ENCODE measurements around the gene TUFT1.

TUFT1 gene

DNA sequence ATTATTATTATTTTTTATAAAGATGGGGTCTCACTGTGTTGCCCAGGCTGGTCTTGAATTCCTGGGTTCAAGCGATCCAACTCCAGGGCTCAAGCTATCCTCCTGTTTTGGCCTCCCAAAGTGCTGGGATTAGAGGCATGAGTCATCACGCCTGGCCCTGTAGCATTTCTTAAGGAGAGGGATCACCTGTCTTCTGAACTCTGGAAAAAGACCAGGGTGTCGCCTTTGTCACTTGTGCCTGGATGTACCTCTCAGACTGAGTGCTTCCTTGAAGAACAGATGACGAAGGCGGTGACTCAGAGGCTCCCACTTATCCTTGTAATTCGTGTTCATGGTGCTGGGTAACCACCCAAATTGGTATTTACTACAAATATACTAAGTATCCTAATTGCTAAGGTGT lies 31.3 kb upstream of the TUFT1 start:
- TF ChIP-seq, protein P1, sequence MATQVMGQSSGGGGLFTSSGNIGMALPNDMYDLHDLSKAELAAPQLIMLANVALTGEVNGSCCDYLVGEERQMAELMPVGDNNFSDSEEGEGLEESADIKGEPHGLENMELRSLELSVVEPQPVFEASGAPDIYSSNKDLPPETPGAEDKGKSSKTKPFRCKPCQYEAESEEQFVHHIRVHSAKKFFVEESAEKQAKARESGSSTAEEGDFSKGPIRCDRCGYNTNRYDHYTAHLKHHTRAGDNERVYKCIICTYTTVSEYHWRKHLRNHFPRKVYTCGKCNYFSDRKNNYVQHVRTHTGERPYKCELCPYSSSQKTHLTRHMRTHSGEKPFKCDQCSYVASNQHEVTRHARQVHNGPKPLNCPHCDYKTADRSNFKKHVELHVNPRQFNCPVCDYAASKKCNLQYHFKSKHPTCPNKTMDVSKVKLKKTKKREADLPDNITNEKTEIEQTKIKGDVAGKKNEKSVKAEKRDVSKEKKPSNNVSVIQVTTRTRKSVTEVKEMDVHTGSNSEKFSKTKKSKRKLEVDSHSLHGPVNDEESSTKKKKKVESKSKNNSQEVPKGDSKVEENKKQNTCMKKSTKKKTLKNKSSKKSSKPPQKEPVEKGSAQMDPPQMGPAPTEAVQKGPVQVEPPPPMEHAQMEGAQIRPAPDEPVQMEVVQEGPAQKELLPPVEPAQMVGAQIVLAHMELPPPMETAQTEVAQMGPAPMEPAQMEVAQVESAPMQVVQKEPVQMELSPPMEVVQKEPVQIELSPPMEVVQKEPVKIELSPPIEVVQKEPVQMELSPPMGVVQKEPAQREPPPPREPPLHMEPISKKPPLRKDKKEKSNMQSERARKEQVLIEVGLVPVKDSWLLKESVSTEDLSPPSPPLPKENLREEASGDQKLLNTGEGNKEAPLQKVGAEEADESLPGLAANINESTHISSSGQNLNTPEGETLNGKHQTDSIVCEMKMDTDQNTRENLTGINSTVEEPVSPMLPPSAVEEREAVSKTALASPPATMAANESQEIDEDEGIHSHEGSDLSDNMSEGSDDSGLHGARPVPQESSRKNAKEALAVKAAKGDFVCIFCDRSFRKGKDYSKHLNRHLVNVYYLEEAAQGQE (IDR thresholded peaks at IDR 0.05; ENCODE audit: insufficient read depth in 1 of 2, low read depth in 2 of 2, low read length in 2 of 2), result no peak
- no peak for TF ChIP-seq POLR2AphosphoS5 (IDR thresholded peaks at IDR 0.05; ENCODE audit: low read depth, low read length)
- no peak for TF ChIP-seq TAF1 (IDR thresholded peaks at IDR 0.05; ENCODE audit: borderline replicate concordance, insufficient read depth, low read length)
- TF ChIP-seq SIN3A (IDR thresholded peaks at IDR 0.05; ENCODE audit: borderline replicate concordance, insufficient read depth, low read length), result no peak
- no peak for TF ChIP-seq FOXP2 (optimal IDR thresholded peaks at IDR 0.05; ENCODE audit: borderline replicate concordance, extremely low read depth, extremely low read length, insufficient read depth)

DNA sequence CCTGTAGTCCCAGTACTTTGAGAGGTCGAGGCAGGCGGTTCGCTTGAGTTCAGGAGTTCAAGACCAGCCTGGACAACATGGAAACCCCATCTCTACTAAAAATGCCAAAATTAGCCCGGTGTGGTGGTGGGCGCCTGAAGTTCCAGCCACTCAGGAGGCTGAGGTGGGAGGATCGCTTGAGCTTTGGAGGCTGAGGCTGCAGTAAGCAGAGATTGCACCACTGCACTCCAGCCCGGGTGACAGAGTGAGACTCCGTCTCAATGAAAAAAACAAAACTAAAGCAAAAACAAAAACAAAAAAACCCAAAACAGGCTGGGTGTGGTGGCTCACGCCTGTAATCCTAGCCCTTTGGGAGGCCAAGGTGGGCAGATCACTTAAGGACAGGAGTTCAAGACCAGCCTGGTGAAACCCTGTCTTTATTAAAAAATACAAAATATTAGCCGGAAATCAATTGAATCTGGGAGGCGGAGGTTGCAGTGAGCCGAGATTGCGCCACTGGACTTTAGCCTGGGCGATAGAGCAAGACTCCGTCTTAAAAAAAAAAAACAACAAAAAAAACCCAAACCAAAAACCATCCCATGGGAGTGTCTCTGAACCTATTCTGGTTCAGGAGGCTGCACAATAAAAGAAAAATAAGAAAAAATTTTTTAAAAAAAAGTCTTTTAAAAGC lies 30.6 kb upstream of the TUFT1 start:
- TF ChIP-seq FOXP2 (optimal IDR thresholded peaks at IDR 0.05; ENCODE audit: borderline replicate concordance, extremely low read depth, extremely low read length, insufficient read depth) (no peak), POLR2AphosphoS5 (IDR thresholded peaks at IDR 0.05; ENCODE audit: low read depth, low read length) (no peak), TAF1 (IDR thresholded peaks at IDR 0.05; ENCODE audit: borderline replicate concordance, insufficient read depth, low read length) (no peak), SIN3A (IDR thresholded peaks at IDR 0.05; ENCODE audit: borderline replicate concordance, insufficient read depth, low read length) (no peak)
- TF ChIP-seq, protein P1 (IDR thresholded peaks at IDR 0.05; ENCODE audit: insufficient read depth in 1 of 2, low read depth in 2 of 2, low read length in 2 of 2), result no peak

DNA sequence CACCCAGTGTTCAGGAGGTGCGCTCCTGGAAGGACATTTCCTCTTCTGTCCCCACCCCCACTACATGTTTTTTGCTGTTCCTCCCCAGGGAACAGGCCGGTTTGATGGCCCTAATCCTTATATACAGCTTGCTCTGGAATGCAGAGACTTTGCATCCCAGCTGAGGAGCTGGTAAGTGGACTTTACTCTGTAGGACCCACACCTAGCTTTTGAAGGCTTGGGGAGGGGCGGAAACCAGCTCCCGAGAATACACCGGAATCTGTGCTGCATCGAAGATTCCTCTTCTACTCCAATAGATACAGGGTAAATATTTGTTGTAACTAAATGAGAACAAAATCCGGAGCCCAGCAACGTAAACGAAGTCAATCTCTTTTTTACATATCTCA lies 30.1 kb upstream of the TUFT1 start:
- TF ChIP-seq SIN3A (IDR thresholded peaks at IDR 0.05; ENCODE audit: borderline replicate concordance, insufficient read depth, low read length) (no peak), TAF1 (IDR thresholded peaks at IDR 0.05; ENCODE audit: borderline replicate concordance, insufficient read depth, low read length) (no peak), FOXP2 (optimal IDR thresholded peaks at IDR 0.05; ENCODE audit: borderline replicate concordance, extremely low read depth, extremely low read length, insufficient read depth) (no peak), POLR2AphosphoS5 (IDR thresholded peaks at IDR 0.05; ENCODE audit: low read depth, low read length) (no peak)
- TF ChIP-seq, protein P1 (IDR thresholded peaks at IDR 0.05; ENCODE audit: insufficient read depth in 1 of 2, low read depth in 2 of 2, low read length in 2 of 2), result no peak

DNA sequence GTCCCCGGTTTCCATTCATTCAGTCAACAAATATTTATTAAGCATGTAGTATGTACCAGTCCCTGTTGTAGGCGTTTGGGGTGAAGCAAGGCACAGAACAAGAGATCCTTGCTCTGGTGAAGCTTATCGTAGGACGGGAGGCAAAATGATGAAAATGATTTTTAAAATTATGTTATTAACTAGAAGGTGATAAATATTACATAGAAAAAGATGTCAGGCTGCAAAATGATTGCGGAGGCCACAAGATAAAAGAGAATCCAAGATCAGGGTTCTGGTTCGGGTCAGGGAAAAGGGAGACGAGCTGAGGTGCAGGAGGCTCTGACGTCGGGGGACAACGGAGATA lies 29.5 kb upstream of the TUFT1 start:
- TF ChIP-seq POLR2AphosphoS5 (IDR thresholded peaks at IDR 0.05; ENCODE audit: low read depth, low read length) (no peak), FOXP2 (optimal IDR thresholded peaks at IDR 0.05; ENCODE audit: borderline replicate concordance, extremely low read depth, extremely low read length, insufficient read depth) (no peak), TAF1 (IDR thresholded peaks at IDR 0.05; ENCODE audit: borderline replicate concordance, insufficient read depth, low read length) (no peak), SIN3A (IDR thresholded peaks at IDR 0.05; ENCODE audit: borderline replicate concordance, insufficient read depth, low read length) (no peak)
- TF ChIP-seq, protein P1 (IDR thresholded peaks at IDR 0.05; ENCODE audit: insufficient read depth in 1 of 2, low read depth in 2 of 2, low read length in 2 of 2), result no peak
